OCI-LY7 (cell line): ENCODE results near the gene IFT27. TPM values are rescaled to one million over a fixed set of nuclear protein-coding genes. Genes with fewer than 3 reads are reported as not detected.

ENCODE experiments used
- BruUV-seq: library from RNA; stranded (reverse); fragments of 400-500 nt; replicated peaks from 2 replicates; lab custom pipeline; 2021; lab: Mats Ljungman, UMichigan
- CTCF ChIA-PET: fragments of 300-600 bp; sonication (Branson Sonifier 250); formaldehyde crosslinking; loops from one replicate; lab custom pipeline; 2022; ENCODE audit warnings: antibody characterized with exemption; ENCODE audit not compliant: unreplicated experiment; lab: Charles Lee
- POLR2A ChIA-PET: fragments of 300-600 bp; sonication (Branson Sonifier 250); formaldehyde crosslinking; loops from one replicate; lab custom pipeline; 2022; ENCODE audit warnings: antibody characterized with exemption; lab: Charles Lee
- DNase-seq: peaks from one replicate; pipeline ENCODE4 v3.0.0-alpha.2; 2015; ENCODE audit warnings: low spot score
- H2AFZ ChIP-seq: fragments of 200-600 bp; sonication (generic), shearing (Covaris generic); 2 replicates; pipeline ENCODE4 v1.6.1; 2014; ENCODE audit warnings: mild to moderate bottlenecking, antibody characterized with exemption, low read length, moderate library complexity
- H3K27ac ChIP-seq: fragments of 200-600 bp; sonication (generic); 2 replicates; pipeline ENCODE4 v1.5.1; 2014; ENCODE audit warnings: mixed run types, low read depth, mild to moderate bottlenecking, moderate library complexity, low read length, inconsistent platforms; ENCODE audit not compliant: poor library complexity, severe bottlenecking
- H3K36me3 ChIP-seq: fragments of 200-600 bp; sonication (generic); 2 replicates; pipeline ENCODE4 v1.6.1; 2014; ENCODE audit warnings: mild to moderate bottlenecking, antibody characterized with exemption, low read length, moderate library complexity, mixed read lengths; ENCODE audit not compliant: insufficient read depth
- H3K4me1 ChIP-seq: fragments of 200-600 bp; sonication (generic); 2 replicates; pipeline ENCODE4 v1.5.1; 2014; ENCODE audit warnings: mild to moderate bottlenecking, low read length; ENCODE audit not compliant: insufficient read depth, poor library complexity, severe bottlenecking
- H3K4me2 ChIP-seq: fragments of 200-600 bp; sonication (generic); 2 replicates; pipeline ENCODE4 v1.6.1; 2014; ENCODE audit warnings: mild to moderate bottlenecking, low read length
- H3K4me3 ChIP-seq: fragments of 200-600 bp; sonication (generic); 2 replicates; pipeline ENCODE4 v1.5.1; 2014; ENCODE audit warnings: mild to moderate bottlenecking, low read depth, low read length; ENCODE audit not compliant: poor library complexity, severe bottlenecking
- H3K79me2 ChIP-seq: fragments of 200-600 bp; sonication (generic); 2 replicates; pipeline ENCODE4 v1.6.1; 2016; ENCODE audit warnings: low read depth, mild to moderate bottlenecking, low read length, moderate library complexity, mixed read lengths; ENCODE audit not compliant: insufficient read depth
- H3K9me2 ChIP-seq: fragments of 200-600 bp; sonication (generic); 2 replicates; pipeline ENCODE4 v1.6.1; 2016; ENCODE audit warnings: mild to moderate bottlenecking, low read length, mixed read lengths; ENCODE audit not compliant: insufficient read depth
- H3K9me3 ChIP-seq: fragments of 200-600 bp; sonication (generic); 2 replicates; pipeline ENCODE4 v1.6.1; 2014; ENCODE audit warnings: mild to moderate bottlenecking, mixed run types, low read length, mixed read lengths
- H4K20me1 ChIP-seq: fragments of 200-600 bp; sonication (generic); 2 replicates; pipeline ENCODE4 v1.6.1; 2014; ENCODE audit warnings: mild to moderate bottlenecking, antibody characterized with exemption, low read length, moderate library complexity, mixed read lengths; ENCODE audit not compliant: insufficient read depth
- CTCF ChIP-seq: fragments of 200-600 bp; sonication (generic); conservative IDR thresholded peaks from 2 replicates; pipeline ENCODE4 v1.5.1; 2014; ENCODE audit warnings: mild to moderate bottlenecking, antibody characterized with exemption, low read length, moderate library complexity, mixed read lengths
- EZH2phosphoT487 ChIP-seq: fragments of 200-600 bp; sonication (generic); IDR thresholded peaks from 2 replicates; pipeline ENCODE4 v1.6.1; 2018; ENCODE audit warnings: low read depth, borderline replicate concordance, mild to moderate bottlenecking, mixed run types, antibody characterized with exemption, low read length, moderate library complexity, mixed read lengths
- intact Hi-C: fragments of 100-400 bp; cut with micrococcal nuclease; formaldehyde crosslinking; loops from one replicate; pipeline ENCODE4 v1.10.0; 2022; ENCODE audit not compliant: unreplicated experiment
- total RNA-seq, 2 experiments: library from RNA; depleted of rRNA in 1 of 2; stranded (reverse); fragments of >200 nt in 1 of 2; shearing (Covaris generic) in 1 of 2; gene quantifications; 2 replicates each; pipeline ENCODE4 v1.2.3, GENCODE V29; 2014 to 2022

IFT27 gene
- total RNA-seq, 2 experiments from 2014 or later, result 18.3 to 50.0 TPM

GRCh38 chr22:36730176-36730858 lies 45.6 kb downstream of the IFT27 start:
- H2AFZ ChIP-seq, result no peak overlapping the region
- no TSS peak for BruUV-seq
- no peak overlapping the region for H3K4me2 ChIP-seq
- intact Hi-C loops, result no loop called here
- no peaks in the 10 kb centered on the region for H3K9me3 ChIP-seq
- no peak for DNase-seq
- no peaks in the 10 kb centered on the region for H3K79me2 ChIP-seq
- H4K20me1 ChIP-seq, result no peaks in the 10 kb centered on the region
- no peak for TF ChIP-seq CTCF
- no peak for TF ChIP-seq EZH2phosphoT487
- H3K9me2 ChIP-seq, result no peaks in the 10 kb centered on the region
- ChIA-PET POLR2A (no interaction called here), CTCF (no interaction called here)
- H3K36me3 ChIP-seq, result no peaks in the 10 kb centered on the region
- H3K4me3 ChIP-seq, result no peak overlapping the region
- no peak overlapping the region for H3K27ac ChIP-seq
- H3K4me1 ChIP-seq, result no peaks in the 10 kb centered on the region

GRCh38 chr22:36729321-36729720 lies 46.6 kb downstream of the IFT27 start:
- intact Hi-C loops, result no loop called here
- Histone ChIP-seq H3K9me2 (no peaks in the 10 kb centered on the region), H3K79me2 (no peaks in the 10 kb centered on the region), H3K4me3 (no peak overlapping the region), H3K4me1 (no peaks in the 10 kb centered on the region), H3K27ac (no peak overlapping the region), H3K9me3 (no peaks in the 10 kb centered on the region), H3K36me3 (no peaks in the 10 kb centered on the region), H4K20me1 (no peaks in the 10 kb centered on the region), H2AFZ (no peak overlapping the region), H3K4me2 (no peak overlapping the region)
- no peak for DNase-seq
- POLR2A ChIA-PET, result no interaction called here
- TF ChIP-seq CTCF, result no peak
- BruUV-seq, result no TSS peak
- CTCF ChIA-PET, result no interaction called here

GRCh38 chr22:36728505-36728904 lies 47.4 kb downstream of the IFT27 start:
- H2AFZ ChIP-seq, result no peak overlapping the region
- no peaks in the 10 kb centered on the region for H3K36me3 ChIP-seq
- BruUV-seq, result no TSS peak
- no peaks in the 10 kb centered on the region for H3K9me3 ChIP-seq
- TF ChIP-seq EZH2phosphoT487 (no peak), CTCF (no peak)
- DNase-seq, result no peak
- no peaks in the 10 kb centered on the region for H4K20me1 ChIP-seq
- no peaks in the 10 kb centered on the region for H3K79me2 ChIP-seq
- POLR2A ChIA-PET, result no interaction called here
- intact Hi-C loops, result no loop called here
- H3K9me2 ChIP-seq, result no peaks in the 10 kb centered on the region
- no peaks in the 10 kb centered on the region for H3K4me1 ChIP-seq
- H3K27ac ChIP-seq, result no peak overlapping the region
- H3K4me2 ChIP-seq, result no peak overlapping the region
- no peak overlapping the region for H3K4me3 ChIP-seq
- CTCF ChIA-PET, result no interaction called here
